ENCODE data around the gene FAM168B.
A peak's percentile ranks its signal among the peaks of the same experiment; 100 is the strongest.

FAM168B gene

GRCh38 chr2:131039908-131040660 lies 53.2 kb downstream of the FAM168B start:
- no peak for DNase-seq (ENCODE audit: low spot score)

- peak; percentile 86 for DNase-seq (ENCODE audit: low spot score)
These were observed 53.7 kb downstream of the FAM168B start for GRCh38 chr2:131039535-131039907.

GRCh38 chr2:131039101-131039440 lies 54.2 kb downstream of the FAM168B start:
- DNase-seq (ENCODE audit: low spot score) = no peak

GRCh38 chr2:131038258-131039100 lies 54.8 kb downstream of the FAM168B start:
- DNase-seq (ENCODE audit: low spot score) = no peak

- no peak for DNase-seq (ENCODE audit: low spot score)
These were observed 55.6 kb downstream of the FAM168B start for GRCh38 chr2:131037398-131038257.

- no peak for DNase-seq (ENCODE audit: low spot score)
These were observed 56.4 kb downstream of the FAM168B start for GRCh38 chr2:131036696-131037397.

- DNase-seq (ENCODE audit: low spot score) = no peak
These were observed 57.0 kb downstream of the FAM168B start for GRCh38 chr2:131036269-131036668.

- DNase-seq (ENCODE audit: low spot score) = no peak
These were observed 57.4 kb downstream of the FAM168B start for GRCh38 chr2:131035826-131036231.

- DNase-seq (ENCODE audit: low spot score) = no peak
These were observed 58.0 kb downstream of the FAM168B start for GRCh38 chr2:131035112-131035825.

GRCh38 chr2:131034122-131035051 lies 58.9 kb downstream of the FAM168B start:
- no peak for DNase-seq (ENCODE audit: low spot score)

- no peak for DNase-seq (ENCODE audit: low spot score)
These were observed 59.5 kb downstream of the FAM168B start for GRCh38 chr2:131033786-131034121.

GRCh38 chr2:131032393-131032836 lies 60.8 kb downstream of the FAM168B start:
- no peak for DNase-seq (ENCODE audit: low spot score)

- no peak for DNase-seq (ENCODE audit: low spot score)
These were observed 61.4 kb downstream of the FAM168B start for GRCh38 chr2:131031875-131032274.

GRCh38 chr2:131031431-131031841 lies 61.8 kb downstream of the FAM168B start:
- no peak for DNase-seq (ENCODE audit: low spot score)

GRCh38 chr2:131030478-131030971 lies 62.7 kb downstream of the FAM168B start:
- DNase-seq (ENCODE audit: low spot score) = peak; percentile 87

GRCh38 chr2:131029812-131030211 lies 63.4 kb downstream of the FAM168B start:
- DNase-seq (ENCODE audit: low spot score) = no peak

- no peak for DNase-seq (ENCODE audit: low spot score)
These were observed 65.4 kb downstream of the FAM168B start for GRCh38 chr2:131027566-131028528.

- no peak for DNase-seq (ENCODE audit: low spot score)
These were observed 66.3 kb downstream of the FAM168B start for GRCh38 chr2:131026919-131027318.

- no peak for DNase-seq (ENCODE audit: low spot score)
These were observed 69.5 kb downstream of the FAM168B start for GRCh38 chr2:131023758-131024157.

All from globus pallidus (tissue), 1 donor.